HG03064 (cell line): ENCODE measurements around the gene VILL.
"Not testable (repeated sequence)": the region's sequence is repeated elsewhere in the genome, so short reads cannot be mapped to it uniquely, and the experiment has no call there.

ENCODE experiments used
- ATAC-seq: cut with Tn5 transposase; IDR thresholded peaks from one replicate; pipeline ENCODE4 v1.9.1; 2021; ENCODE audit warnings: low read depth; ENCODE audit not compliant: unreplicated experiment

The VILL gene

GRCh38 chr3:38031022-38031994 is 40.7 kb downstream of the VILL start:
- ATAC-seq: no peak

- no peak for ATAC-seq
Measured at GRCh38 chr3:38032328-38032865, 41.8 kb downstream of the VILL start.

GRCh38 chr3:38033586-38033985 is 43.0 kb downstream of the VILL start:
- ATAC-seq: not testable (repeated sequence)

GRCh38 chr3:38034335-38034734 is 43.7 kb downstream of the VILL start:
- ATAC-seq: not testable (repeated sequence)

GRCh38 chr3:38036286-38036685 is 45.7 kb downstream of the VILL start:
- no peak for ATAC-seq

GRCh38 chr3:38036906-38037305 is 46.3 kb downstream of the VILL start:
- ATAC-seq: no peak

GRCh38 chr3:38038447-38038911 is 47.9 kb downstream of the VILL start:
- ATAC-seq: no peak

- peak; percentile 80 for ATAC-seq
Measured at GRCh38 chr3:38039101-38039898, 48.7 kb downstream of the VILL start, which contains the start of gene DLEC1. DLEC1 (plus strand) TSS chr3:38039208; CDS start chr3:38039226, 18 bp downstream.

- ATAC-seq: peak; percentile 61
Measured at GRCh38 chr3:38039899-38040261, 49.3 kb downstream of the VILL start.

- no peak for ATAC-seq
Measured at GRCh38 chr3:38040401-38040800, 49.8 kb downstream of the VILL start.

- no peak for ATAC-seq
Measured at GRCh38 chr3:38043486-38043885, 52.9 kb downstream of the VILL start.

GRCh38 chr3:38046027-38046426 is 55.4 kb downstream of the VILL start:
- no peak for ATAC-seq

- no peak for ATAC-seq
Measured at GRCh38 chr3:38046821-38047220, 56.2 kb downstream of the VILL start.

- ATAC-seq: no peak
Measured at GRCh38 chr3:38047896-38048295, 57.3 kb downstream of the VILL start.

- no peak for ATAC-seq
Measured at GRCh38 chr3:38049358-38050126, 59.0 kb downstream of the VILL start.

GRCh38 chr3:38051131-38051530 is 60.5 kb downstream of the VILL start:
- no peak for ATAC-seq

GRCh38 chr3:38053286-38053685 is 62.7 kb downstream of the VILL start:
- not testable (repeated sequence) for ATAC-seq

- ATAC-seq: not testable (repeated sequence)
Measured at GRCh38 chr3:38053813-38054498, 63.4 kb downstream of the VILL start.

GRCh38 chr3:38054499-38055001 is 64.0 kb downstream of the VILL start:
- ATAC-seq: no peak
